HG02642 (cell line): ENCODE measurements around the gene TRIM10.
"Not testable (repeated sequence)": the region's sequence is repeated elsewhere in the genome, so short reads cannot be mapped to it uniquely, and the experiment has no call there.

ENCODE experiments used
- ATAC-seq: cut with Tn5 transposase; IDR thresholded peaks from one replicate; pipeline ENCODE4 v1.9.1; 2021; ENCODE audit warnings: mild to moderate bottlenecking; ENCODE audit not compliant: unreplicated experiment, poor library complexity

Gene TRIM10

DNA sequence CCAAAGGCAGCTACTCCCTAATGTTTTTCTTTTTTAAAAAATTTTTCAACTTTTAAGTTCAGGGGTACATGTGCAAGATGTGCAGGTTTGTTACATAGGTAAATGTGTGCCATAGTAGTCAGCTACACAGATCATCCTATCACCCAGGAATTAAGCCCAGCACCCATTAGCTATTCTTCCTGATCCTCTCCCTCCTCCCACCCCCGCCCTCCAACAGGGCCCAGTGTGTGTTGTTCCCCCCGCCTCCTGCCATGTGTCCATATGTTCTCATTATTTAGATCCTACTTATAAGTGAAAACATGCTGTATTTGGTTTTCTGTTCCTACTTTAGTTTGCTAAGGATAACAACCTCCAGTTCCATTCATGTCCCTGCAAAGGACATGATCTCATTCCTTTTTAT lies 14.8 kb upstream of the TRIM10 start:
- ATAC-seq, result no peak

DNA sequence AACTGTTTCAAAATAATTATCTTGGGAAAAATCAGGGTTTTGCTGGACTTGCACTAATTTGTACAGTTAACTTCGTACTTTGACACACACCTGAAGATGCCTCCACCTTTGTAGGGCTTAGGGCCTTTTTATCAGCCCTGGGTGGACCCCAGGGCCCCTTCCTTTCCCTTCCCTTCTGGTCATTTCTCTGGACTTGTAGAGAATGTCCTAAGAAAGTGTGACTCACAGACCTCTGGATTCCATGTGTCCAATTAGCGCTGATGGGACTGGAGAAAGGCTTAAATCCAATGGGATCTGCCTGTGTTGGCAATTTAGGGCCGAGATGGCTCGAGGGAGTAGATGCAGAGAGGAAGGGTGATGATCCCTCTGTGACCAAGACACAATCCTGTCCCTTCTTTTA lies 11.7 kb upstream of the TRIM10 start:
- ATAC-seq, result no peak

DNA sequence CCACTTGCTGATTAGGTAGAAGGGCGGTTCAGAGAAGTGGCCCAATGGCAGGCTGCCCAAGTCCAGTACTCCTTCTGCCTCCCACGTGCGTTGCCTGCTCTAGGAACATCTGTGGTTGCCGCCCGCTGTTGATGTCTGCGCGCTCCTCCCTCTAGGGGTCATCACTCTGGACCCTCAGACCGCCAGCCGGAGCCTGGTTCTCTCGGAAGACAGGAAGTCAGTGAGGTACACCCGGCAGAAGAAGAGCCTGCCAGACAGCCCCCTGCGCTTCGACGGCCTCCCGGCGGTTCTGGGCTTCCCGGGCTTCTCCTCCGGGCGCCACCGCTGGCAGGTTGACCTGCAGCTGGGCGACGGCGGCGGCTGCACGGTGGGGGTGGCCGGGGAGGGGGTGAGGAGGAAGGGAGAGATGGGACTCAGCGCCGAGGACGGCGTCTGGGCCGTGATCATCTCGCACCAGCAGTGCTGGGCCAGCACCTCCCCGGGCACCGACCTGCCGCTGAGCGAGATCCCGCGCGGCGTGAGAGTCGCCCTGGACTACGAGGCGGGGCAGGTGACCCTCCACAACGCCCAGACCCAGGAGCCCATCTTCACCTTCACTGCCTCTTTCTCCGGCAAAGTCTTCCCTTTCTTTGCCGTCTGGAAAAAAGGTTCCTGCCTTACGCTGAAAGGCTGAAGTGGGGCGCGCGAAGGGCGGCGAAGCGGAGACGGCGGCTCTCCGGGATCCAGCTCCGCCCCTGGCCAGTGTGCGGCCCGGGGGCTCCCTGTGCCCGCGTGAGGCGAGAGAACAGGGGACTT lies 10.9 kb upstream of the TRIM10 start:
- ATAC-seq, result no peak

DNA sequence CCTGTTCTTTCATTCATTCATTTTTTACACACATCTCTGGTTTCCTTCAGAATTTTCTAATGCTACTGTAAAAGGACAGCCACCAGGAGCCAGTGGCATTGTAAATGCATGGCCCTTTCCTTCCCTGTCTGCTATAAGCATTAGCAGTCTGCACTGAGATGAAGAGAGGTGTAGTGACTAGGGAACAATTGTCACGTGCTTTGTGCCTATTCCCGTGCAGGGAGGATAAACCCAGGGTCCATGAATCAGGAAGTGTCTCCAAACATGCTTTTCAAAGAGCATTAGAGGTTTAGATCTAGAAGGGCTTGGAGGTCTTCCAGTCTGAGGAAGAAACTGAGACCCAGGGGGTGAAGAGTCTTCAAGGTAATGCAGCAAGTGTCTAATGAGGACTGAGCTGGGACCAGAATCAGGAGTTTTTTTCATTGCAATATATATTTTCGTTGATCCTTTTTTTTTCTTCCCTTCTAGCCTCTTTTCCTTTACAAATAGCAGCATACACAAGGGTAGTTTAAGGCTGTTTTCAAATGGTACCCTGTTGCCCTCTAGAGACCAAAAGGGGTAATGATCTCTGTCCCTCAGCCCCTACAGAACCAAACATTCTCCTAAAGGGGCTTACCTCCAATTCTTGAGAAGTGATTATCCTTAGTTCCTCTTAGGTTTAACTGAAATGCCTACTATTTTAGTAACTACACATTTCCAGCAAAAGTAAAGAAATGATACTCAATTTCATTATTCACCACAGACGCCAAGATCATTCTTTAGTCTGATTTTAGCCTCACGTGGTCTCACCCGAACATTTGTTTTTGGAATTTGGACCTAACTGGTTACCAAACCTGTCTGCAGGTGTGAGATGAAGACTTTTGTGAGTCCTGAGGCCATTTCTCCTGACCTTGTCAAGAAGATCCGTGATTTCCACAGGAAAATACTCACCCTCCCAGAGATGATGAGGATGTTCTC lies 8.9 kb upstream of the TRIM10 start:
- no peak for ATAC-seq

DNA sequence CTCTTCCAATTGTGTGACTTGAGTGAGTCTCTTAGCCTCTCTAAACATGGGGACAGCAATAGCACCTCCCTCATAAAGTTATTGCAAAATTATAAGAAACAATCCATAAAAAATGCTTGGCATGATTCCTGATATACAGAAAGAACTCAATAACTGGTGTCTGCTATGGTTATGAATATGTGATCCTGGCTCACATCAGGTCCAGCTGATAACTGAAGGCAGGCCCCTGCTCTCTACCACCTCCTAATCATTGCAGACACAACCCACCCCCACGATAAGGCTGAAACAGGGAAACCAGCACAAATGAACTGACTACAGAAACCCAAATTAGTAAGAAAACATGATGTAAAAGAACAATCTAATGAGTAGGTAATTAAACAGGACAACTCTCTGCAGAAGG lies 7.7 kb upstream of the TRIM10 start:
- ATAC-seq, result no peak

DNA sequence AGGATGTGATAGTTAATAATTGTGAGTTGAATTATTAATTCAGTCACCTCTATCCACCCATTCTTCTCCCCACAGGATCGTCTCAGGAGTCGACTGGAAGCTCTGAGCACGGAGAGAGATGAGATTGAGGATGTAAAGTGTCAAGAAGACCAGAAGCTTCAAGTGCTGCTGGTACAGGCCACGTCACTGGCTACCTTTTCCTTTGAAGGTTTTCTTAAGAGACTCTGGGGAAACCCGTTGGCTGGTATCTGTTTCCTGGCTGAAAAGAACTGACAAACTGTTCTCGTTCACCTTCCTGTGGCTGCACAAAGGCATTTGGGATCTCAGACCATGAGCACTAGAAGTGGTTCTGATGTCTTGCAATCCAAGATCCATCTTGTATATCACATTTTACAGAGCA lies 6.1 kb upstream of the TRIM10 start:
- ATAC-seq, result no peak

DNA sequence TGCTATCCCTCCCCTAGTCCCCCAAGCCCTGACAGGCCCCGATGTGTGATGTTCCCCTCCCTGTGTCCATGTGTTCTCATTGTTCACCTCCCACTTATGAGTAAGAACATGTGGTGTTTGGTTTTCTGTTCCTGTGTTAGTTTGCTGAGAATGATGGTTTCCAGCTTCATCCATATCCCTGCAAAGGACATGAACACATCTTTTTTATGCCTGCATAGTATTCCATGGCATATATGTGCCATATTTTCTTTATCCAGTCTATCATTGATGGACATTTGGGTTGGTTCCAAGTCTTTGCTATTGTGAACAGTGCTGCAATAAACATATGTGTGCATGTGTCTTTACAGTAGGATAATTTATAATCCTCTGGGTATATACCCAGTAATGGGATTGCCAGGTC lies 4.2 kb upstream of the TRIM10 start:
- not testable (repeated sequence) for ATAC-seq

DNA sequence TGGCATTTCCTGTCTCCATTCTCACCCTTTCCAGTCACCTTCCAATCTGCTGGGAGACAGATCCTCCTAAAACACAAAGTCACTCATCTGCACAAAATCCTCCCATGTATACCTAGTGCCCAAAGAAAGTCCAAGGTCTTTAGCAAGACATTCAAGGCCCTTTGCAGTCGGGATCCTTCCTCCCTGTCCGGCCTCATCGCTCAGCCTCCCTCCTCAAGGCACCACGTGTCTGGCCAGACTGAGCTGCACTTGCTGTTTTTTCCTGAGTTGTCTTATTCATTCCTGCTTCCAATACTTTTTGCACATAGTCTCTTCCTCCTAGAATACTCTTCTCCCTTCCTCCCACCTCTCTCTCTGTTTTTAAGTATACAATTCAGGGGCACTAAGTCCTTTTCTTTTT lies 3.7 kb upstream of the TRIM10 start:
- no peak for ATAC-seq

DNA sequence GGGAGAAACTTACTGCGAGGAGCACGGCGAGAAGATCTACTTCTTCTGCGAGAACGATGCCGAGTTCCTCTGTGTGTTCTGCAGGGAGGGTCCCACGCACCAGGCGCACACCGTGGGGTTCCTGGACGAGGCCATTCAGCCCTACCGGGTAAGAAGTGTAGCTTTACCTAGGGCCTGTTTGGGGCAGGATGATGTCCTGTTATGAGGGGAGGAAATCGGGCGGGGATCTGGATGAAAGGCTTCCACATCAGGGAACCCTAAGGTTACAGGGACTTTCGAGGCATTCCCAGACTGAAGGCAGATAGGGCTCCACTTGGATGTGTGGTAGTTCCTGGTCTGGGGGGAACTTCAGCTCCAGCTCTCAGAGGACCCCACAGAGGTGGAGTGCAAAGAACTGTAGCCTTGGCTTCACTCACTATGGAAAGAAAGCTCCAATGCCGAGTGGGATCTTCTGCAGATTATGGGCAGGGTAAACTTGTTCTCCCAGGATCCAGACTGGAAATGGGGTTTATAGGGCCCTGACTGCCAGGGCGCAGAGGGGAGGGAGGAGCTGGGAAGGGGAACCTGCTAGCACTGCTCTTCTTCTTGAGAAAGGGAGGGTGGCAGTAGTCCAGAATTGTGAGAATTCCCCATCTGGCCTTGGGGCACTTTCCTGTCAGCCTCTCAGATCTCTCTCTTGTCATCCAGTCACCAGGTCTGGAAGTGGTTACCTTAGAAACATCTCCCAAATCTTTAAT lies 3.1 kb upstream of the TRIM10 start:
- ATAC-seq, result no peak

DNA sequence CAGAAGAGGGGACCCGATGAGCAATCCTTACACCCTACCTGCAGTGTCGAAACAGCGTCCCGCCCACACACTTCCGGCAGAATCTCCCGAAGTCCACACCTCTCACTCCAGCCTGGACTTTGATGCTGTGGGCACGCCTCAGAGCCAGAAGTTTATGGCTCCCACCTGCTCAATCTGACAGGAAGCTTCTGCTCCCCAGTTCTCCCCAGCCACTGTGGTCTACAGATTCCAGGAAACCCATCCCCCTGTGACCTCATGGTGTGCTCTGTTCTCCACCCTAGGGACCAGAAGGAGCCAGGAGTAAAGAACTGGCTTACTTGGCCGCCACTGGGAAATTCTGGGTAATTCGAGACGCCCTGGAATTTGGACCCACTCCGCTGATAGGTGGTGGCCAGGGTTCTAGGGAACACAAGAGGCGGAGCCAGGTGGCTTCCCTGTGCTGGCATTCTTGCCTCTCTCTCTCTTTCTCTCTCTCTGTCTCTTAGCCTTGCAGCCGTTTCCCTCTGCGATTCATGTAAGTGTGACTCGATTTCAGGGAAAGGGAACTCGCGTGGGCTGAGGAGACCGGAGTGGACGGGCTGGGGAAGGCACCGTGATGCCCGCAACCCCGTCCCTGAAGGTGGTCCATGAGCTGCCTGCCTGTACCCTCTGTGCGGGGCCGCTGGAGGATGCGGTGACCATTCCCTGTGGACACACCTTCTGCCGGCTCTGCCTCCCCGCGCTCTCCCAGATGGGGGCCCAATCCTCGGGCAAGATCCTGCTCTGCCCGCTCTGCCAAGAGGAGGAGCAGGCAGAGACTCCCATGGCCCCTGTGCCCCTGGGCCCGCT lies 2.3 kb upstream of the TRIM10 start, which contains the start of gene TRIM15:
Gene TRIM15, plus strand, starts transcription at position 457 of the 828 bp plus-strand sequence. Its CDS starts 139 bp downstream, at position 596.
- no peak for ATAC-seq

DNA sequence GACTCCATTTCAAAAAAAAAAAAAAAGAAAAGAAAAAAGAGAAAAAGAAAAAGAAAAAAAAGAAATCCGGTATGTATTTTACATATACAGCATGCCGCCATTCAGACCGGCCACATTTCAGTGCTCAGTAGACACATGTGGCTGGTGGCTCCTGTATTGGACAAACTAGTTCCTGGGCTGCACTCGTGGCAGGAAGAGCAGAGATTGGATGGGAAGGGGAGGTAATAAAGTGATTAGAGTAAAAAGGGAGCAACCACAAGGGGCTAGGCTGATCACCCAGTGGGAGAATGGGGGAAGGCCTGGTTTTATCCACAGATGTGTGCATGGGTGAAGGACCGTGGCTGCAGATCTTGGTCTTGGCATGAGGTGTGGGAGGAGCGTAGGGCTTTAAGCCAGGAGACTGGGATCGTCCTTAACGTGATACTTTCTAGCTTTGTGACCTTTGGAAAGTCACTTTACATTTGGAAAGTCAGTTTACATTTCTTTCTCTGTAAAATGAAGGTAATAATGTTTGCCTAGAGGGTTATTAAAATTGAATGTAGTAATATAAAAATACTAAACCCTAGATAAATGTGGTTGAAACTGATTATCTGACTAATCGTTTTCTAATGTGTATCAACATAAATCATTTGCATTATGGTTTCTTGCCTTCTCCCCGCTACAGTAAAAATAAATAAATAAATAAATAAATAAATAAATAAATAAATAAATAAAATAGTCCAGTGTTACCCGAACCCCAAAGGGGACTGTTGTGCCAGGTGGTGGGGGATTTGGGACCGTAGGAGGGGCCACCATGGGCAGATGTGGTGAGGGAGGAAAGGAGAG lies 1.5 kb upstream of the TRIM10 start:
- no peak for ATAC-seq

DNA sequence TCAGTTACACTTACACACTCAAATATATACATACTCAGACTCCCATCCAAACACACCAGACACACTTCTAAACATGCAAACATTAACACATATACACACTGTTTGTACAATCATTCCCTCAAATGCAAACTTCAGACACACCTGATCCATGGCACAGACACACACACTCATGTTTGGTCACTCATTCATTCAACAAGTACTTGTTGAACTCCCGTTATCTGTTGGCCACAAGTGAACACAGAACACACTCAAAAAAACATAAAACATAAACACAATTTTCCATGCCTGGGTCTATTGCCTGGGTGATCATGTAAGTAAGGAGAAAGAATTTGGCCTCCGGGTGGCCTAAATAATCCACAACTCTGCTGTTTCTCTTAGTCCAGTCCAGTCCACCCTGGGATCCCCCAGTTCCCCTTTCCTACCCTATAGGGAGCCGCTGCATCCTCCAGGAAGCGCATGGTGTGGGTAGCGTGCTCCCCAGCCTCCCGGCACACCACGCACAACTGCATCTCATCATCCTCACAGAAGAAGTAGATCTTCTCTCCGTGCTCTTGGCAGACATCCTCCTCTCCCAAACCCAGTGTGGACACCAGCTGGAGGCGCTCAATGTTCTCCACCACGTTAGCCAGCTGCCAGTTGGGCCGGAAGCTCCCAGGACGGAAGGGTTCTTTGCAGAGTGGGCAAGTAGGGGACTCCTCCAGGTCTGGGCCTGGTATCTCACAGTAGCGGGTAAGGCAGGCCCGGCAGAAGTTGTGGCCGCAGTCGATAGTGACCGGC lies 815 bp downstream of the TRIM10 start:
- no peak for ATAC-seq

DNA sequence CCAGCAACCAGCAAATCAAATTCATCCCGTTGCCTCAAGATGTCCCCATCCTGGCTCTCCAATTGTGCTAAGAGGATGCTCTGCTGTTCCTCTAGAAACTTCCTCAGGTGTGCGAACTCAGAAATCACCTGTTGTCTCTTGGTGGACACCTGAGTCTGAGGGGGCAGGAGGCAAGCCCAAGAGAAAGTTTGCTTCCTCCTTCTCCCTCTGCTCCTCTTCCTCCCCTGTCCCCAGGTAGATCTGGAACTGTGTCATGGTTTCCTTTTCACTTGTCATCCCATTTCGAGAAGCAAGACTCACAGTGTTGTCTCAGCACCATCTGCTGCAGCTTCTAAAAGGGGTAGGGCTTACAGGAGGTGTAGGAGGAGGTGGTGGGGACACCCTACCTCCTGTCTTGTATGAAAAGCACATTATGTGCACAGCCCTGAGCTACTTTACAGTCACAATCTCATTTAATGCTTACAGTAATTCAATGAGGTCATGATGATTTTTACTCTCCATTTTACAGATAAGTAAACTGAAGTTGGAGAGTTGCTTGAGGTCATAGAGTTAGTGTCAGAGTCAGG lies 2.5 kb downstream of the TRIM10 start:
- ATAC-seq, result no peak

DNA sequence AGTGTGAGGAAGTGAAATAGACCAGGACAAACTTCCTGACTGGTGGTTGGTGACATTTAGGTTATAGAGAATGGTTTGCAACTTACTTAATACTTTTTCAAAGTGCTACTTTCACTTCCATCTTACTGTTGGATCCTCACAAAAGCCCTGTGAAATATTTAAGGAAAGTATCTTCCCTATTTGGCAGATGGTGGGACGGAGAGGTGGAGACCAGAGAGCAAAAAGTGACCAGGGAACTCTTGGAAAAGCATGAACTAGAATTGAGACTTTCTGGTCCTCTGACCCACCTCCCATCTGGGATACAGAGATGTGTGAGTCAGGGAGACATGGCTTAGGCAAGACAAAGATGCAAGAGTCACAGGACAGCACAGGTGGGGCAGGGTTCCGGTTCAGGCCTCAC lies 3.0 kb downstream of the TRIM10 start:
- ATAC-seq, result no peak

DNA sequence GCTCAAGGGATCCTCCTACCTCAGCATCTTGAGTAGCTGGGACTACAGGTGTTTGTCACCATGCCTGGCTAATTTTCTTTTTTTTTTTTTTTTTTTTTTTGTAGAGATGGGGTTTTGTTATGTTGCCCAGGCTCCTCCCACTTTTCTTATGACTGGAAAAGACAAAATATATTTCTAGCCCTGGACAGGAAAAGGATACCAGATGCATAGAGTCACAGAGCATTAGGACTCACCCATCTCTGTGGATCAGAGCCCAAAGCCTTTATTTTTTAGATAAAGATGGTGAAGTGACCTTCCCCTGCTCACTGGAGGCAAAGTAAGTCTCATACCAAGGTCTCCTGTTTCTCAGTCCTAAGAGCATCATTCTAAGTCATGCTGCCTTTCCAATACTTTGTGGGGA lies 3.4 kb downstream of the TRIM10 start:
- ATAC-seq, result no peak

DNA sequence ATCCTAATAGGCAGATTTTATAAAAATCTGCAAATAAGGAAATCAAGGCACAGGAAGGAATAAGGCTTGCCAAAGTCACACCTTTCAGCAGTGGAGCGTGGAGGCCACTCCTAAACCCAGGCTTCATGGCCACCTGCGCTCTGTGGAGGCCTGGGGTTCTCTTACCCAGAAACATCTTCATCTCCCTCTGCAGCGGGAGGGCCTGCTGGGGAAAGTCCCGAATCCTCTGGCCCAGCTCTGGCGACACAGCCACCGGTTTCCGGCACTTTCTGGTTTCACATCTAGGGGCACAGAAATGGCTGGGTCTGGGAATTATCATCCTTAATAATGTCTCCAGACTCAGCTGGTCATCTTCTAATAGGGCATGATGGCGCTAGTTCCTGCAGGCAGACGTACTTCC lies 4.2 kb downstream of the TRIM10 start:
- no peak for ATAC-seq

DNA sequence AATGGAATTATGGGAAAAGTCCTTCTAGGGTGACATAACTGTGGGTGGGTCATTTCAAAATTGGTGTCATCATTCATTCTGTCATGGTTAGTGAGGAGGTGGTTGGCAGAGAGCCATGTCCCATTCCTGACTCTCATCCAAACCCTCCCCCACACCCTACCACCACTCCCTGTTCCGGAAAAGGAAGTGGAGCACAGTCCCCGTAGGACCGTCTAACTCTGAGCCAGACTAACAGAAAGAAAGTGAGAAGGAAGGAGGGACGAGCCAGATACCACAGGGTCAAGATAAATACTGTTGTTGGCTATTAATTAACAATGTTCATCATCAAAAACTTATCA lies 4.8 kb downstream of the TRIM10 start:
- no peak for ATAC-seq
